IPS-11a (cell line): Measurements from ENCODE around the gene CEP112.
"Not testable (repeated sequence)": the region's sequence is repeated elsewhere in the genome, so short reads cannot be mapped to it uniquely, and the experiment has no call there.

Experiments used
- H3K4me3 ChIP-seq: one replicate; pipeline ENCODE4 v1.5.1; 2013; ENCODE audit warnings: low read depth, low read length, control low read depth

The CEP112 gene

GRCh38 chr17:66165537-66166123 lies 26.3 kb downstream of the CEP112 start:
- H3K4me3 ChIP-seq: no peak overlapping the region

GRCh38 chr17:66155055-66155454 lies 36.9 kb downstream of the CEP112 start:
- H3K4me3 ChIP-seq: not testable (repeated sequence)

DNA sequence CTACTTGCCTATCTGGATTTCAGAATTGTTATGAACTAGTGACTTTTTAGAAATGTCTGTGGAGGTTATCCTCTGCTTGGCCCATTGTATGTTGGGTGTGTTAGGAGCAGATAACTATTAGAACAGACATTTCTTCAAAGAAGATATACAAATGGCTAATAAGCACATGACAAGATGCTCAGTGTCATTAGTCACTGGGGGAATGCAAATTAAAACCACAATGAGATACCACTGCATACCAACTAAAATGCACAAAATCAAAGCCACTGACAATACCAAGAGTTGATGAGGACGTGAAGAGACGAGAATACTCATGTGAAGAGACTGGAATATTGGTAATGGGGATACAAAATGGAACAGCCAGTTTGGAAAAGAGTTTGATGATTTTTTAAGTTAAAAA lies 39.2 kb downstream of the CEP112 start:
- no peak overlapping the region for H3K4me3 ChIP-seq

- no peak overlapping the region for H3K4me3 ChIP-seq
Measured at GRCh38 chr17:66150708-66151107, 41.2 kb downstream of the CEP112 start.

GRCh38 chr17:66149562-66149961 lies 42.4 kb downstream of the CEP112 start:
- H3K4me3 ChIP-seq: no peak overlapping the region

GRCh38 chr17:66146394-66146793 lies 45.5 kb downstream of the CEP112 start:
- no peak overlapping the region for H3K4me3 ChIP-seq

DNA sequence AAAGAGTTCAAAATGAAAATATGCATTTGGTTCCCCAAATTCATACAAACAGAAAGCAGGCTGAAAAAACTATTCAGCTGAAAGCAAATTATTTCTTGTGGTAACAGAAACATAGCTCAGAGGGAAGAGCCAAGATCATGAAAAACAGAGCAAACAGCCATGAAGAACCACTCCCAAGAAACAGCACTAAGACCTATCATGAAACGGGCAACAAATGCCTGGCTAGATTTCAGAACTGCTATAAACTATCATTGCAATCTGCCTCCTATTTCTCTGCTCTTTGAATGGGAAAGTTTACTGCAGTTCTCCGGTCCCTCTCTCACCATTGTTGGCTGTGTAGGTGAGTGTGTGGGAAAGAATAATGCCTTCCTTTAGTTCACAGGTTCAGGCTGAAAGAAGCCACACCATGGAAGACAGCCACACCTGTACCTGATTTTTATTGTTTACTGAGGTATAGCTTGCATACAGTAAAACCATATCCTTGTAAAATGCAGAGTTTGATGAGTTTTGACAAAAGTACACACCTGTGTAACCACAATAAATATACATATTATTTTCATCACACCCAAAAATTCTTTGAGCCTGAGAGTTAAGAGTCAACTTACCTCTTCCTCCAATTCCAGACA lies 48.2 kb downstream of the CEP112 start:
- no peak overlapping the region for H3K4me3 ChIP-seq

DNA sequence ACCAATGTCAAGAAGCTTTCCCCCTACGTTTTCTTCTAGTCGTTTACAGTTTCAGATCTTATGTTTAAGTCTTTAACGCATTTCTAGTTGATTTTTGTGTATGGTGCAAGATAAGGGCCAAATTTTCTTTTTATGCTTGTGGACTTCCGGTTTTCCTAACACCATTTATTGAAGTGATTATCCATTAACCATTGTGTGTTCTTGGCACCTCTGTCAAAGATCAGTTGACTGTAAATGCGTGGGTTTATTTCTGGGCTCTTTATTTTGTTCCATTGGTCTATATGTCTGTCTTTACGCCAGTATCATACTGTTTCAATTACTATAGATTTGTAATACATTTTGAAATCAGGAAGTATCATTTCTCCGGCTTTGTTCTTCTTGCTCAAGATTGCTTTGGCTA lies 49.5 kb downstream of the CEP112 start:
- no peak overlapping the region for H3K4me3 ChIP-seq

DNA sequence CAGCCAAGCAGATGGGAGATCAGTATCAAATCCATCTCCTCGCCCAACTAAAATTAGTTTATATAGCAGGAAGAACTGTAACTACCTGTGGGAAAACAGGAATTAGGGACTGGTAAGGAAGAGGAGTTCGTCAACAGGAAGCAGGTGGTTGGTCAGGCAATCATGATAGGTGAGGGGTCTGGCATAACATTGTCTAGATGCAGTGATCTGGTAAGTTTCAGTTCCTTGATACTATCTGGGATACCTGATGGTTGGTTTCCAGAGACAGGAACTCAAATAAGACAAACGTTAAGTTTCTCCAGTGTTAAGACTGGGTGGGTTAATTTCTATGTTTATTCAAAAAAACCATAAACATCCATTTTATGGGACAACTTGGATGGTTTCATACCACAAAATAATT lies 53.8 kb downstream of the CEP112 start:
- H3K4me3 ChIP-seq: no peak overlapping the region

GRCh38 chr17:66135896-66136295 lies 56.0 kb downstream of the CEP112 start:
- H3K4me3 ChIP-seq: no peak overlapping the region

DNA sequence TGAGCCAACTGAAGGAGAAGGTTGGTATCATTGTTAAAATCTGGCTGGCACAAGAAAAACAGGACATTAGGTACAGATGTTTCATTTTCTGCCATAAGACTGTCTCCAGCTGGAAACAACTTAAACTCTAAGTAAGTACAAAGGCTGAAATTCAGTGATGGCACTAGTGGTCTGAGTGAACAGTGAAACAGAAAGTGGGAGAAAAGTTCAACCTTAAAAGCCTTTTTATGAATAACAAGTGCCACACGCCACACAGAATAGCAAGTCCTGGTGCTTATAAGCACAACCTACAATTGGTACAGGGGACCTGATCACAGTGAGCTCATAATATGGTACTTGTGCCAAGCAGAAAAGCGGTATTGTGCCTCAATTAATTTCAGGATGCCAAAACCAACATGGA lies 56.7 kb downstream of the CEP112 start:
- H3K4me3 ChIP-seq: no peak overlapping the region

- no peak overlapping the region for H3K4me3 ChIP-seq
Measured at GRCh38 chr17:66129759-66130158, 62.2 kb downstream of the CEP112 start.

GRCh38 chr17:66126231-66126630 lies 65.7 kb downstream of the CEP112 start:
- H3K4me3 ChIP-seq: no peak overlapping the region

DNA sequence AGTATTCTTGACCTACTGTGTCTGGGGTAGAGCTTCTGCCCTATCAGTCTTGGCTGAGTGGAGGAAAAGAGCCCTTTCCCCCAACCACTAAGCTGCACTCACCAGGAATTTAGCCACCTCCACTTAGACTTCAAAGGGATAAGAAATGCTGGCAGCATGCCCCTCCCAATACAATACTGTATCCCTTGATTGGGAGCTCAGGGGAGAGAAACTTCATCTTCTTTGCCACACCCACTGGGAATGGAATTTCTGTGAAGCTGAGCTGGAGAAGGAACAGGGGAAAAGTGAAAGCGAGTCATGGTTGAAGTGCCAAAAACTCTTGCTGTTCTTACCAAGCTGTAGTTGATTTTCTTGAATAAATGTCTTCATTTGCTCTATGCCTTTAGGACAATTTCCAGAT lies 68.8 kb downstream of the CEP112 start:
- no peak overlapping the region for H3K4me3 ChIP-seq

- no peak overlapping the region for H3K4me3 ChIP-seq
Measured at GRCh38 chr17:66115246-66115645, 76.7 kb downstream of the CEP112 start.

GRCh38 chr17:66114609-66115008 lies 77.3 kb downstream of the CEP112 start:
- H3K4me3 ChIP-seq: no peak overlapping the region

DNA sequence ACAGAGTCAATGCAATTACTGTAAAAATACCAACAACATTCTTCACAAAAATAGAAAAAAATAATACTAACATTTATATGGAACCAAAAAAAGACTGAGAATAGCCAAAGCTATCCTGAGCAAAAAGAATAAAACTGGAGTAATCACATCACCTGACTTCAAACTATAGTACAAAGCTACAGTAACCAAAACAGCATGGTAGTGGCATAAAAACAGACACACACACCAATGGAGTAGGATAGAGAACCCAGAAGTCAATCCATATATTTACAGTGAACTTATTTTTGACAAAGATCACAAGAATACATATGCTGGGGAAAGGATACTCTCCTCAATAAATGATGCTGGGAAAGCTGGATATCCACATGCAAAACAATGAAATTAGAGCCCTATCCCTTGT lies 84.2 kb downstream of the CEP112 start:
- H3K4me3 ChIP-seq: no peak overlapping the region

GRCh38 chr17:66098040-66098439 lies 93.9 kb downstream of the CEP112 start:
- H3K4me3 ChIP-seq: no peak overlapping the region

- no peak overlapping the region for H3K4me3 ChIP-seq
Measured at GRCh38 chr17:66094727-66095126, 97.2 kb downstream of the CEP112 start.

- no peak overlapping the region for H3K4me3 ChIP-seq
Measured at GRCh38 chr17:66091445-66092080, 100.4 kb downstream of the CEP112 start.

DNA sequence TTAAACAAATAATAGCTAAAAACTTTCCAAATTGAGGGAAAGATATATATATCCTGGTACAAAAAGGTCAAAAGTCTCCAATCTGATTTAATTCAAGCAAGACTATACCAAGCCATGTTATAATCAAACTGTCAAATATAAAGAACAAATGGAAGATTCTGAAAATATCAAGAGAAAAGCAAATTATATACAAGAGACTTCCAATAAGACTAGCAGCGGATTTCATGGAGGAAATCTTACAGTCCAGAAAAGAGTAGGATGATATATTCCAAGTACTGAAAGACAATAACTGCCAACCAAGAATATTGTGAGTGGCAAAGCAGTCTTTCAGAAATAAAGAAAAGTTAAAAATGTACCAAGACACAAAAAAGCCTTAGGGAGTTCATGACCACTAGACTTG lies 102.2 kb downstream of the CEP112 start:
- H3K4me3 ChIP-seq: no peak overlapping the region

DNA sequence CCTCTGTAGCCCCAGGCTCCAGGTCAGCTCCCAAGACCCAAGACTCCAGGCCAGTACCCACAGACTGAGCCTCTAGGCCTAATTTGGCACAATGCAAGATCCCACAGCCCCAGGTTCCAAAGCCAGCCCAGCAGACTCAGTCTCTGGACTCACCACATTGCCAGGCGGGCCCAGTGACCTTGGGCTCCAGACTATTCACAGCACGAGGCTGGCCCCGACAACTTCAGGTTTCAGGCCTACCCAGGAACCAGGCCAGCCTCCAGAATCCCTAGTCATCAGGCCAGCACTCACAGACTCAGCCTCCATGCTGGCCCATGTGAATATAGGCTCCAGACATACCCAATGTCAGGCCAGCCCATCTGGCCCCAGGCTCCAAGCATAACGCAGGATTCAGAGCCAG lies 103.8 kb downstream of the CEP112 start:
- H3K4me3 ChIP-seq: no peak overlapping the region

- no peak overlapping the region for H3K4me3 ChIP-seq
Measured at GRCh38 chr17:66087073-66087472, 104.9 kb downstream of the CEP112 start.
